GM10847 (cell line): Measurements from ENCODE around the gene RUNDC1.

Experiments used
- POLR2A ChIP-seq: IDR thresholded peaks from 2 replicates; pipeline ENCODE4 v1.6.1; 2011; ENCODE audit not compliant: insufficient read length; ENCODE audit errors: extremely low read depth

The RUNDC1 gene

DNA sequence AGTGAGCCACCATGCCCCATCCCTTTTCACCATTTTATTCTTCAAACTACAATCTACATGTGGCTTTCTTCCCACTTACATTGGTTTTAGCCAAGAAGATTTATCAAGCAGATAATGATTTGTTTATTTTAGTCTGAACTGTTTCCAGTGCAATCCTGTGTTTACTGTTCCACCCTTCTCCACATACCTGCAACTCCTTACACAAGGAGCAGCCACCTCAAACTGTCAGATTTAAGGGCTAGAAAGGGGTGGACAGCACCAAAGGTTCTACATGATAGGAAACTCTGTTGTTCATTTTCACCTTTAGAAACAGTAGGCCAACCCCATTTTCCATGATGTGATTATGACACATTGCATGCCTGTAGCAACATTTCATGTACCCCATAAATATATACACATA is 1.9 kb downstream of the RUNDC1 start:
- TF ChIP-seq POLR2A = no peak

DNA sequence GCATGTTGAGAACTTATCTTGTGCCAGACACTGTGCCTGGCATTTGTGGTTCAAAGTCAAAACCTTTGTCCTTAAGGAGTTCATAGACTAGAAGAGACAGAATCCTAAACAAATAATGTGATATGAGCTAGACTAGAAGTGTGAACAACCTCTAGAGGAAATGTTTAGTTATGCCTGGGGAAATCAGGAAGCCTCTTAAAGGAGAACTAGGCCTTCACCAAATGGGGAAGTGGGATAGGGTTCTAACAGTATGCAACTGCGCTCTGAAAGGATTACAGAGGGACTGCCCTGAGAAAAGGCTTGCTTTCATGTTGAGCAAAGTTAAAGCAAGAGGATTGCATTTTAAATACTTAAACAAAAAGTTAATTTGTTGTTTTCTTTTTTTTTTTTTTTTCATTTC is 4.9 kb downstream of the RUNDC1 start:
- no peak for TF ChIP-seq POLR2A

DNA sequence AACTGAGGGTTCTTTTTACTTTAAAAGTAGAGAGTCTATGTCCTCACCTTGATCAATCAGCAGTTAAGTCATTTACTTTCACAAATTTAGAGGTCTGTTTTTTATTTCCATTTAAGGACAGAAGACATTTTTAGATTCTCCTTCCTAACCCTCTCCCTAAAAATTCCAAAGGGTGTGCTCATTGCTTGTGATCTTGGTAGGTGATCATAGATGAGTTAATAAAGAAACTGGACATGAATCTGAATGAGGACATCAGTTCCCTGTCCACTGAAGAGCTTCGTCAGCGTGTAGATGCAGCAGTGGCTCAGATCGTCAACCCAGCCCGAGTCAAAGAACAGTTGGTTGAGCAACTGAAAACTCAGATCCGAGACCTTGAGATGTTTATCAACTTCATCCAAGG is 8.8 kb downstream of the RUNDC1 start:
- TF ChIP-seq POLR2A = no peak

DNA sequence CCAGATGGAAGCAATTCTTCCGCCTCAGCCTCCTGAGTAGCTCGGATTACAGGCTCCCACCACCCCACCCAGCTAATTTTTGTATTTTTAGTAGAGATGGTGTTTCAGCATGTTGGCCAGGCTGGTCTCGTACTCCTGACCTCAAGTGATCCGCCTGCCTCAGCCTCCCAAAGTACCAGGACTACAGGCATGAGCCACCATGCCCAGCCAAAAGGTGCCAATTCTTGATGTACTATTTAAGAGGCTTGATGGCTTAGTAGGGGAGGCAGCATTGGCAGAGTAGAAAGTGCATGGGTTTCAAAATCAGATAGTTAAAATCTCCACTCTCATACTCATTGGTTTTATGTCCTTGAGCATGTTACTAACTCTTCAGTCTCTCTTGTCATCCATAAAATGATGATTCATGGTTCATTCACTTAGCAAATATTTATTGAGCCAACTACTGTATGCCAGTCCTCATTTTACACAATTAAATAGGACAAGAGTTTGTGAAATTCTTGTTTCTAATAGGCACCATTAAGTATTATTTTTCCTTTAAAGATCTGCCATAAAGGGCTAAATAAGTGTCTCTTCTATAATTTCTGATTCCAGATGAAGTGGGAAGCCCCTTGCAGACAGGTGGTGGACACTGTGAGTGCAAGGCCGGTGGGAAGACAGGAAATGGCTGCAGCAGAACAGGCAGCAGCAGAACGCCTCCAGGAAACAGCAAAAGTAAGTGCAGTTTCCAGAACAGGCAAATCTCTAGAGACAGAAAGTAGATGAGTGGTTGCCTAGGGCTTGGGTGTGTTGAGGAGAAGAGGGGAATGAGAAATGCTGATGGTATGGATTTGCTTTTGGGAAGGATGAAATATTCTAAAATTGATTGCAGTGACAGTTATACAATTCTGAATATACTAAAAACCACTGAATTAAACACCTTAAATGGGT is 9.6 kb downstream of the RUNDC1 start:
- no peak for TF ChIP-seq POLR2A

DNA sequence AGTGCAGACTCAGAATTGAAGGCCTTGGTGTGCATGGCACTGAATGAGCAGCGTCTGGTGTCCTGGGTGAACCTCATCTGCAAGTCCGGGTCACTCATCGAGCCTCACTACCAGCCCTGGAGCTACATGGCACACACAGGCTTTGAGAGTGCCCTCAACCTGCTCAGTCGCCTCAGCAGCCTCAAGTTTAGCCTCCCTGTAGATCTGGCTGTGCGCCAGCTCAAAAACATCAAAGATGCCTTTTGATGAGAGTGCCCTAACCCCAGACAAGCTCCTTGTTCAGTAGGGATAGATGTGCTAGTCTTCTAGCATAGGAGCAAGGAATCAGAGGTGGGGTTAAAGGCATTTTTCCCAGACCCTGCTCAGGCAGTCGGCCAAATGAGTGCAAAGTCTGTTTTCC is 11.1 kb downstream of the RUNDC1 start:
- no peak for TF ChIP-seq POLR2A

DNA sequence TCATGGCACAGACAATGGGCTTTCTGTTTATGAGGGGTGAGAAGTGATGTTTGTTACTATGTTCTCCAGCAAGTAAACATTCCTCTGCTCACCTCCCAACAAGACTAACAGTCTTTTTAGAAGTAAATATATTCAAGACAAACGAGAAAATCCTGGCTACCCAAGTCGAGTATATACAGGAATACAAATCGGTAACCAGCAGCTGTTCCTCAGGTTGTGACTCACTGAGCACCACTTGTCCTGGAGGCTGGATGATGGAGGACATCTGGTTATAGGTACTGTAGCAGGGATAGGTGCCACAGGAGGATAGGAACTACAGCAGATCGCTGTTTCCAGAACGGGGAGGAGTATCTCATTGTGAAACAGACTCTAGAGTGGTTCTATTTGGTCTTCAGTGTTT is 12.5 kb downstream of the RUNDC1 start:
- no peak for TF ChIP-seq POLR2A

- TF ChIP-seq POLR2A = no peak
Observed at GRCh38 chr17:42997390-42997983, 17.1 kb downstream of the RUNDC1 start.

- TF ChIP-seq POLR2A = peak; percentile 57
Observed at GRCh38 chr17:42997984-42998938, 17.9 kb downstream of the RUNDC1 start, which contains the start of gene RPL27. TSS of gene RPL27 (plus strand) at chr17:42998419. CDS start at chr17:42998751, 332 bp downstream.

- TF ChIP-seq POLR2A = no peak
Observed at GRCh38 chr17:42999003-42999525, 18.7 kb downstream of the RUNDC1 start.

DNA sequence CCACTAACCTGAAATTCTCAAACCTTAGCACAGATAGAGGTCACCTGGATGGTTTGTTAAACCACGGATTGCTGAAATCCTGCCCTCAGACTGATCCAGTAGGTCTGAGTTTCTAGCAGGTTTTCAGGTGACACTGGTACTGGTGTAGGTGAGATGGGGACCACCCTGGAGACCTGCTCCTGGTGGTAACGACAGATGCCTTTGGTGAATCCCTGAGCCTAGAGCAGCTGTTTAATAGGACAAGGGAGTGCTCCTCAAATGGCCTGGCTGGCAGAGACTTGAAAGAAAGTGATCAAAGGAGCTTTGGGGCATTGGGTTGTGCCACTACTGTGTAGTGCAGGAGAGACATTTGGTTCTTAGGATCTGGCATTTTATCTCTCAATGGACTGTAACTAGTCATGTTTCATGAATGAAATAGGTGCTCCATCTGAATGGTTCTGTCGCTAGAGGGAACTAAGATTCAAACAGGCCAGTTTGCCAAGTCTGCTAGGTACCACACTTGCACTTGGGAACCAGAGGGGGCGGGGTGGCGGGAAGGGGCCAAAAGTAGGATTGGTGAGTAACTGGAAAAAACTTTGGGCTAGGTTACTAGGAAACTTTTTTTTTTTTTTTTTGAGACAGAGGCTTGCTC is 23.3 kb downstream of the RUNDC1 start:
- no peak for TF ChIP-seq POLR2A

- peak; percentile 51 for TF ChIP-seq POLR2A
Observed at GRCh38 chr17:43006639-43007551, 26.5 kb downstream of the RUNDC1 start, which contains the start of gene IFI35. TSS of gene IFI35 (plus strand) at chr17:43006784. CDS start at chr17:43006948, 164 bp downstream.

GRCh38 chr17:43010667-43011308 is 30.4 kb downstream of the RUNDC1 start:
- TF ChIP-seq POLR2A = no peak
